NCI-H524 treated with DMSO at 0.1 percent for 48 hours (cell line): ENCODE results near the gene HYDIN.
"Not testable (repeated sequence)": the region's sequence is repeated elsewhere in the genome, so short reads cannot be mapped to it uniquely, and the experiment has no call there.

Source experiments
- DNase-seq: peaks from one replicate; lab custom pipeline; 2025; lab: John Stamatoyannopoulos, UW

Gene HYDIN

DNA sequence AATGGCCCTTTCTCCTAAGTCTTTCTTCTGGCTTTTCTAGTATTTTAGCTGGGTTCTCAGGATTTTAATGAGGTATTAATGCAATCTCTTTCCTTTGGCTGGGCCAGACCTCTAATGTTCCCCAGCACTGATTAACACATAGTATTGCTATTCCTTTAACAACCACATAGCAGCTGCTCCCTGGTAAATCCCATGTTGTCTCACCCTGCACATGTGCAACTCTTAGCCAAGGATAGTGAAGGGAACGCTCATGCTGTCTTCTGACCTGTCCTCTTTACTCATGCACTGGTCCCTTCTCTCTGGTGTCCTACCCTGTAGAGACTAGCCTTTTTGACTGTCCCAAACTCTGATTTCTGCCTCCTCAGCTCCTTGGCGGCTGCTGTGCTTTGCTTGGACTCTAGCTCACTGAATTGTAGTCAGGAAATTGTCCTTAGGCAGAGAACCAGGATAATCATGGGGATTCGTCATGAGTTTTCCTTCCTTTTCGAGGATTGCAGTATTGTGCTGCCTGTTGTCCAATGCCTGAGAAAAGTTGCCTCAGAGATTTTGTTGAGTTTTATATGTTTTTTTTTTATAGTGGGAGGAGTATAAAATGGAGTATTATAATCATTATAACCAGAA lies 406.9 kb downstream of the HYDIN start:
- DNase-seq, result not testable (repeated sequence)

DNA sequence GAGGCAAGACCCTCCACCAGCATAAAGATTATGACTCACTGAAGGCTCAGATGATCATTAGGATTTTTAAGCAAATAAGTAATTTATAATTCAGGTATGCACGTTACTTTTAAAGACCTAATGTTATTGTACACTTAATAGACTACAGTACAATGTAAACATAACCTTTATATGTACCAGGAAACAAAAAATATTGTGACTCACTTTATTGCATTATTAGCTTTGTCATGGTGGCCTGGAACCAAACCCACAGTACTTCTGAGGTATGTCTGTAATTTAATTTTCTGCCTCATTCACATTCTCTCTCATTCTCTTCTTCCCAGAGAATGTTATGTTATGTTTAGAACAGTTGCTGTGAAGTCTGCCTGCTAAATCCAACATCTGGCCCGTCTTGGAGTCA lies 407.8 kb downstream of the HYDIN start:
- not testable (repeated sequence) for DNase-seq

GRCh38 chr16:70818088-70818487 lies 412.4 kb downstream of the HYDIN start:
- DNase-seq, result not testable (repeated sequence)

GRCh38 chr16:70809392-70810060 lies 421.0 kb downstream of the HYDIN start:
- no peak for DNase-seq

GRCh38 chr16:70808371-70808770 lies 422.2 kb downstream of the HYDIN start:
- DNase-seq, result no peak

GRCh38 chr16:70805787-70806186 lies 424.7 kb downstream of the HYDIN start:
- DNase-seq, result no peak

DNA sequence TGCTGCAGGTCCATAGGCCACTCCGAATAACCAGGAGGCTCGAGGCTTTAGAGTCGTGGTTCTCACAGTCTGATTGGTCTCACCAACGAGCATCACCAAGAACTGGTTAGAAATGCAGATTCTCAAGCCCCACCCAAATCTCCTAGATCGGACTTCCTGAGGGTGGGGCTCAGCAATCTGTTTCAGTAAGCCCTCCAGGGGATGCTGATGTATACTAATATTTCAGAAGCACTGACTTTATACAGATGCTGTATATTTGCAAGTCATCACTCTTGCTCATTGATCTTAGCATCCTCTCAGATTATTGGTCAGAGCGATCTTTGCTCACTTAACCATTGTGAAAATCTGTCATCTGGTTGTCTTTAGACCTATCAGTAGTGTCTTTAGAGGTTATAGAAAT lies 425.1 kb downstream of the HYDIN start:
- no peak for DNase-seq

- DNase-seq, result no peak
Observed at GRCh38 chr16:70804734-70805169, 425.8 kb downstream of the HYDIN start.

DNA sequence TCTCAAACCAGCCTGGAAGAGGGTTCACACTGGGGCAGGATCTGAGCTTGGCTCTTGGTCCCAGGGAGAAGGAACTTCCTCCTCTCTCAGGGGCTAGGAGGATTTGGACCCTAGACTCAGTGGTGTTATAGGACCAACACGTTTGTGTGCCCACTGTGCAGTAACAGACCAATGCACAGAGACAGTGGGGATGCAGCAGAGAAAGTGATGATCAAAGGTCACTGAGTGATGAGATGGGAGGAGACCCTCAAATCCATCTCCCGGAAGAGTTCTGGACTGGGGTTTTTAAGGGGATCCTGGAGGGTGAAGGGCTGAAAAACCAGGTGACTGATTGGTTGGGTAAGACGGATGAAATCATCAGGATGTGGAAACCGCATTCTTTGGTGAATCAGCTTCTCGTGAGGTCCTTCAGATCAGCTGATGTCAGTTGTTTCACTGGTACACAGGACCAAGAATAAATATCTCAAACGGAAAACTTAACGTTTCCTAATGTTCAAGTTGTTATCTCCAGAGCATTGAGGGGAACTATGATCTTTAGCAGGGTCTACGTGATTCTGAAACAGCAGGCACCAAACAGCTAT lies 426.3 kb downstream of the HYDIN start:
- no peak for DNase-seq

- no peak for DNase-seq
Observed at GRCh38 chr16:70803319-70803718, 427.2 kb downstream of the HYDIN start.

DNA sequence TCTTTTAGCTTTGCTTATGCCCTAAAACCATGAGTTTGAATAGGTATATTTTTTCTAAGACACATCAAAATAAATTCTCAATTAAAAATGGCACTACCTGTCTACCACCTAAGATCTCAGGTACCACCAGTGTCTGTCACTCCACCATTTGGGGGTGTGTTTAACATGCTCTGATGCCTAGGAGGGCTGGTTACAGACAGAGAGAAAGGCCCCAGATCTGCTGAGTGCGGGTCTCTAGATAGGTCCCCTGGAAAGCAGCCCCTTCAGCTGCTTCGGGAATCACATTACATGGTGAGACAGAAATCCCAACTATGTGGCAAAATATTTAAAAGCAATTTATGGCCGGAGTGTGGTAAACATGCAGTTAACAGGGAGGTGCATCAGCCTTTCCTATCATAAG lies 428.9 kb downstream of the HYDIN start:
- DNase-seq, result no peak

- DNase-seq, result peak; percentile 48
Observed at GRCh38 chr16:70800781-70801480, 429.6 kb downstream of the HYDIN start, which contains the start of gene VAC14. VAC14 (minus strand) TSS chr16:70801158; CDS start chr16:70800900, 258 bp downstream.

DNA sequence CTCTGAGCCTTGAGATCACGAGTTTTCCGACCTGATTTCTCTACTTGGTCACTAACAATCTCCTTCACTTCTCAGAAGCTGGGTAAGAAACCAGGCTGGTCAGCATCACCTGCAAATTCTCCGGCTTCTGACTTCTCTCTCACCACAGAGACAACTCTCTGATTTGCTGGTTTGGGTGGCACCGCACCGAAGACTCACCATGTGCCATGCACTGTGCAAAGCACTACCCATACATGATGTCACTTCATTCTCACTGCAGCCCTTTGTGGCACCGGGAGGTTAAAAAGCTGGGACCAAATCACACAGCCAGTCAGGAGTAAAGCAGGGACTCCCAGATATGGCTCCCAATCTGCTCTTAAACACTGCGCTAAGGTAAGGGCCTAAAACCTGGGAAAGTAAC lies 430.2 kb downstream of the HYDIN start:
- DNase-seq, result no peak

DNA sequence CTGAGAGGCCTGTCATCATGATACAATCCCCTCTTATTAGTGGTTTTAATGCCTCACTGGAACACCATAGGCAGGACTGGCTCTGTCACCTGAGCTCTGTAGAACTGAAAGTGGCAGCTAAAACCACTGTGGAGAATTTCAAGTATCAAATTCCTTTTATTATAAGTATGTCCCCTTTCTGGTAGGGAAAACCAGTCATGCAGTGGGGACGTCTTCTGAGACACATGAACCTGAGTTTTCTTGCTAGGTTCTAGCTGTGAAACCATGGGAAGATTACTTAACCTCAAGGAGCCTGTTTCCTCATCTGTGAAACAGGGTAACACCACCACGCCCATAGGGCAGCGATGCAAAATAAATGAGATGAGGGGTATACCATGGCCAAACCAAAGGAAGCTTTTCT lies 434.2 kb downstream of the HYDIN start:
- DNase-seq, result no peak

DNA sequence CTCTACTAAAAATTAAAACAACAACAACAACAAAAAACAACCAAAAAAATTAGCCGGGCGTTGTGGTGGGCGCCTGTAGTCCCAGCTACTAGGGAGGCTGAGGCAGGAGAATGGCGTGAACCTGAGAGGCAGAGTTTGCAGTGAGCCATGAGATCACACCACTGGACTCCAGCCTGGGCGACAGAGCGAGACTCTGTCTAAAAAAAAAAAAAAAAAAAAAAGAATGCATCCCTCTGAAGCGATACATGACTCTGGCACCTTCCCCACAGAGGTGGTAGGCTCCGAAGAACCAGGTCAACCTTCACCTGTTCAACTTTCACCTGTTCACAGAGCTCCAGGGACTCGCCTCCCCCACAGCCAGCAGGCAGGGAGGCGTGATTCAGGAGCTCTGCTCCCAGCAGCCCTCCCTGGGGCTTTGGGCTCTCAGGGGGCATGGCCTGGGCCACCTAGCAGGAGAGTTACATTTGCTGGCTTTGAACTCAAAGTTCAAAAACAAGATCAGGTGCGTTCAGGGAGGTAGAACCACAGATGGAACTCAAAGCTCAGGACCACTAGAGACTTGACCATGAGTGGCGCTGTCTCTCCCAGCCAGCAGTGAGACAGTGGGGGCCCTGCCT lies 435.1 kb downstream of the HYDIN start:
- no peak for DNase-seq

DNA sequence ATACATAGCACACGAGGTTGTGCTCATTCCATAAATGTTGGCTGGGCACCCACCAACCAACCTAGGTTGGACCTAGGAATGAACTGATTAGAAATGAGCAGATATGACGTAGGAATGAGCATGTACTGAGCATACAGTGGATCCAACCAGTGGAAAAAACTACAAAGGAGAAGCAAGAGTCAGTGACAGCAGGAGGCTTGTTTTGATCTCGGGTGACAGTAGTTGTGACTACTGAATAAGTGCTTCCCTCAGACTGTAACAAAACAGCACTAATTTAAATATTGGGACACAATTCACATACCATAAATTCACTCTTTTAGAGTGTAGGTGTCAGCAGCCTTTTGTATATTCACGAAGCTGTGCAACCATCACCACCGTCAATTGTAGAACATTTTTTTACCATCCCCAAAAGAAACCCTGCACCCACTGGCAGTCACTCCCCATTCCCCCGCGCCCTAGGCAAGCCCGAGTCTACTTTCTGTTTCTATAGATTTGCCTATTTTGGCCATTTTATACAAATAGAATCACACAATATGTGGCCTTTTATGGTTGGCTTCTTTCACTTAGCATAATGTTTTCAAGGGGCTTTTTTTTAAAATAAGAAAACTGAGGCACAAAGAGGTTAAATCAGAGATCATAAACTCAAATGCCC lies 436.5 kb downstream of the HYDIN start:
- no peak for DNase-seq

DNA sequence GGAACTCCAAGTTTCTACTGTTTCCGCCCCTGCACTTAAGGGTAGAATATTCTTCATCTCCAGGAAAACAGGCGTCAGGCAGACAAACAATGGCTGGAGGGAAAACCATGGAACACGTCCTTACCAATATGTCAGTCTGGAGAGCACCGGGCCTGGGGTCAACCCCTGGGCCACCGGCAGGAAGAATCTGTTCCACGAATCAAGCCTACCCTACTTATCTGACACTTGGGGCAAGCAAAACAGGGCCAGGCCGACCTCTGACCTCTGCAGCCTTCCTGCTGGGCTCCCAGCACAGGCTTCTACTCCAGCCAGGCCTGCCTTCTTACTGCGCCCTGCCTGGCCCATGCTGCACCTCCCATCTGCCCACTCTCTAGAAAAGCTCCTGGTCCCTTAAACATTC lies 439.7 kb downstream of the HYDIN start:
- DNase-seq, result no peak

DNA sequence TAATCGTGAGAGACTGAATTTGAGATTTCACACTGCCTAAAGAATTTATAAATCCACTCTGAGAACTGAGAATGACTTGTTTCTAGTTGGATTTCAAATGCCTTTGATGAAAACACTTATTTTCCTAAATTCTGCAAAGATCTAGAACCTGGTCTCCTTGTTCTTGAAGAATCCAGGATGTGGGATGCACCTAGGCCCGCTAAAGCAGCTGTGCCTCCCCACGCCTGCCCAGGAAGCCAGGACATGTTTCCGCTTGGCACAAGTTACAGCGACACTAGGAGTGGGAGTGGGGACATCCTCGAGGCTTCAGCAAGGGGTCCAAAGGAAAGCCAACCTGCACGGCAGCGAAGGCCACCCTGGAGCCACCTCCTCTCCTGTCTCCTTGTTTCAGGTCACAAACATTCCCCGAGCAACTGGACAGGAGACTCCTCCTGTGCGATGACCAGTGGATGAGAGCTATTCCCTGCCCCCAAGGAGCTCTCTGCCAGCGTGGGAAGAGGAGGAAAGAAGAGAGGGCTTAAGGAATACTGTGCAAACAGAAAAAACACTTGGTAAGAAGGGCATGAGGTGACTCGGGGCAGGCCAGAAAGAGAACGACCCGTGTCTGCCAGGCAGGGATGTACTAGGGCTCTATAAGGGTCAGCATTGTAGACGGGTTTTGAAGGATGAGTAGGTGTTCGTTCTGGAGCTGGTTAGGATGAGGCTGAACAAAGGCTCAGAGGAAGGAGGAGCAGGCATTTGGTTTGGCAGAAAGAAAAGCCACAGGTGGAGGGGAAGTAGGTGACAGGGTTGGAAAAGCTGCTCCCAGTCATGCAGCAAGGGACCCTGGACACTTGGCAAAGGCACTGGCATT lies 440.7 kb downstream of the HYDIN start:
- DNase-seq, result no peak

DNA sequence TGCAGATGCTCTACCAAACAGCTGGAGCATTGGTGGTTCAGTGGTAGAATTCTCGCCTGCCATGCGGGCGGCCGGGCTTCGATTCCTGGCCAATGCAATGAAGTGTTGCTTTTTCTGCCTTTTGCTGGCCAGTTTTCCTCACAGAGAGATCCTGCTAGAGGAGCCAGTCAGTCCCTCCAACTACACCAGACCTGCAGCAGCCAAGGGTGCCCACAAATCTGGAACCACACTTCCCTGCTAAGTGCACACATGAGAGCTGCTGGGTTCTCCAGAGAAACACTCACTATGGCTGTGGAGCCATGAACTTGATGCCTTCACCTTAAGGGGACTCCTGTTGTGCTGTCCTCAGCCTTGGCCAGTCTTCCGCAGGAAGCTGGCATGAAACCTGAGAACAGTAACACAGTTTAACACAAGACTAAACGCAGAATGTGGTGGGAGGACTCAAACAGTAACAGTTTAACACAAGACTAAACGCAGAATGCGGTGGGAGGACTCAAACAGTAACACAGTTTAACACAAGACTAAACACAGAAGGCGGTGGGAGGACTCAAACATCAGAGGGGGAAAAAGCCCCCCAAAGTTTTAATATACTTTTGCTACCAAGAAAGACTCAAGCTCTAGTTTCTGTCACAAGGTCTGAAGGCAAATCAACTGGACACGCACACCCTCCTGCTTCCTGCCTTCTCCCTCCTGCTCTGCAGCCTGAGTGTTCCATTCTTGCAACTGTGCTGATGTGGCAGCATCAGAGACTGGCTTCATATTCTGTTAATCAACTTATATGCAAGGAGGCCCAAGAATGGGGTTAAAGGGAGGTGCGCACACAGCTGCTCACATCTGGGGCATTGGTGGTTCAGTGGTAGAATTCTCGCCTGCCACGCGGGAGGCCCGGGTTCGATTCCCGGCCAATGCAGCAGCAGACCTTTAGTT lies 441.6 kb downstream of the HYDIN start:
- no peak for DNase-seq
